Tibial artery (tissue), 4 donors: ENCODE data around the gene EPHA10.

Experiments used
- DNase-seq, 2 donors: peaks; one replicate each; pipeline ENCODE4 v3.0.0-alpha.2; 2019
- H3K27ac ChIP-seq, 2 donors: fragments of 200-600 bp; sonication (generic) in 1 of 2; 1 replicate in 1 of 2; 2 replicates in 1 of 2; pipeline ENCODE4 v1.5.1; 2018 to 2019; ENCODE audit warnings: mild to moderate bottlenecking in 1 of 2
- H3K27me3 ChIP-seq, 2 donors: fragments of 200-600 bp; sonication (generic) in 1 of 2; one replicate each; pipeline versions ENCODE4 v1.5.1 to v1.6.0; 2016 to 2019
- H3K36me3 ChIP-seq, 3 donors: fragments of 200-600 bp; sonication (generic) in 2 of 3; one replicate each; pipeline ENCODE4 v1.5.1; 2016 to 2019; ENCODE audit warnings: mild to moderate bottlenecking in 2 of 3
- H3K4me1 ChIP-seq, 4 donors: fragments of 200-600 bp; sonication (generic) in 2 of 4; 1 replicate in 3 of 4; 2 replicates in 1 of 4; pipeline ENCODE4 v1.5.1; 2016 to 2019
- H3K4me3 ChIP-seq, 2 donors: fragments of 200-600 bp; sonication (generic) in 1 of 2; 1 replicate in 1 of 2; 2 replicates in 1 of 2; pipeline ENCODE4 v1.5.1; 2018 to 2019; ENCODE audit warnings: mild to moderate bottlenecking in 2 of 2
- H3K9me3 ChIP-seq, 3 donors: fragments of 200-600 bp; sonication (generic) in 1 of 3; one replicate each; pipeline ENCODE4 v1.5.1; 2016 to 2019
- intact Hi-C: fragments of 100-400 bp; cut with DNase I; formaldehyde crosslinking; loops from one replicate; pipeline ENCODE4 v1.15.0; 2023; ENCODE audit warnings: low total_unique reads
- TF ChIP-seq, protein P1 (sequence below), 2 experiments: fragments of 200-600 bp in 1 of 2; fragments of 450-650 bp in 1 of 2; IDR thresholded peaks; one replicate each; pipeline ENCODE4 v1.5.1; 2017 to 2019; ENCODE audit warnings: antibody characterized with exemption in 2 of 2, mild to moderate bottlenecking in 1 of 2, moderate library complexity in 1 of 2

Gene EPHA10

DNA sequence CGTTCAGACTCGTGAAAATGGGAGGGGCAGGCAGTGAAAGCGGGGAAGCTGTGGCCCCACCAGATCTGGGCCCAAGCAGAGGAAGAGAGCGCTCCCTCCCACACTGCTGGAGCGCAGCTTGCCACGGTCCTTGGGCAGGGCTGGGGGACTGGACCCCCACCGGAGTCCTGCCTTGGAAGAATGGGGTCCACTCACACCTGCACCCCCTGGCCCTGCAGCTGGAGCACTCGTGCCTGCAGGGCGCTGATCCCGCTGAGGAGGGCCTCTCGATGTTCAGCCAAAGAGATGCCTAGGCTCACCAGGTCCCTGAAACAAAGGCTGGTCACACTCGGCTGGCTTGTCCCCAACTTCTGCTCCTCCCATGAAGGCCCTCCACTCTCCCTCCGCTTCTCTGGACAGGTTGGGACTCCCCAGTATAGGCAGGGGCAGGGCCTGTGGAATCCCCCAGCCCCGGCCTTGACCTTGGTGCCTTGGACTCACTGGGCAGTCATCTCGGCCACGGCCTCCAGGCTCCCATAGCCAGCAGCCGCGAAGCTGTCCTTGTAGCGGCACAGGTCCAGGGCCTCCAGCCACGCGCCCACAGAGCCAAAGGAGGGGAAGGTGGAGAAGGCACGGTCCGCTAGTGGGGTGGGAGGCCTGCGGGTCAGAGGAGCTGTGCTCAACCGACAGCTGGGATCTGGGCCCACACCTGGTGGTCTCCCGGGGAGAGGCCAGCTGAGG, 46.6 kb downstream of the EPHA10 start:
- Histone ChIP-seq H3K27ac (no peak overlapping the region), H3K4me3 (no peak overlapping the region), H3K9me3 (no peaks in the 10 kb centered on the region), H3K27me3 (peaks cover 0 to 53% of the 10 kb centered on the region in 2 donors), H3K36me3 (no peaks in the 10 kb centered on the region), H3K4me1 (no peaks in the 10 kb centered on the region)
- peak in 1 of 2 donors; percentile 62 for DNase-seq
- intact Hi-C loops: no loop called here
- TF ChIP-seq, protein P1, sequence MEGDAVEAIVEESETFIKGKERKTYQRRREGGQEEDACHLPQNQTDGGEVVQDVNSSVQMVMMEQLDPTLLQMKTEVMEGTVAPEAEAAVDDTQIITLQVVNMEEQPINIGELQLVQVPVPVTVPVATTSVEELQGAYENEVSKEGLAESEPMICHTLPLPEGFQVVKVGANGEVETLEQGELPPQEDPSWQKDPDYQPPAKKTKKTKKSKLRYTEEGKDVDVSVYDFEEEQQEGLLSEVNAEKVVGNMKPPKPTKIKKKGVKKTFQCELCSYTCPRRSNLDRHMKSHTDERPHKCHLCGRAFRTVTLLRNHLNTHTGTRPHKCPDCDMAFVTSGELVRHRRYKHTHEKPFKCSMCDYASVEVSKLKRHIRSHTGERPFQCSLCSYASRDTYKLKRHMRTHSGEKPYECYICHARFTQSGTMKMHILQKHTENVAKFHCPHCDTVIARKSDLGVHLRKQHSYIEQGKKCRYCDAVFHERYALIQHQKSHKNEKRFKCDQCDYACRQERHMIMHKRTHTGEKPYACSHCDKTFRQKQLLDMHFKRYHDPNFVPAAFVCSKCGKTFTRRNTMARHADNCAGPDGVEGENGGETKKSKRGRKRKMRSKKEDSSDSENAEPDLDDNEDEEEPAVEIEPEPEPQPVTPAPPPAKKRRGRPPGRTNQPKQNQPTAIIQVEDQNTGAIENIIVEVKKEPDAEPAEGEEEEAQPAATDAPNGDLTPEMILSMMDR (IDR thresholded peaks at IDR 0.05): no peak

DNA sequence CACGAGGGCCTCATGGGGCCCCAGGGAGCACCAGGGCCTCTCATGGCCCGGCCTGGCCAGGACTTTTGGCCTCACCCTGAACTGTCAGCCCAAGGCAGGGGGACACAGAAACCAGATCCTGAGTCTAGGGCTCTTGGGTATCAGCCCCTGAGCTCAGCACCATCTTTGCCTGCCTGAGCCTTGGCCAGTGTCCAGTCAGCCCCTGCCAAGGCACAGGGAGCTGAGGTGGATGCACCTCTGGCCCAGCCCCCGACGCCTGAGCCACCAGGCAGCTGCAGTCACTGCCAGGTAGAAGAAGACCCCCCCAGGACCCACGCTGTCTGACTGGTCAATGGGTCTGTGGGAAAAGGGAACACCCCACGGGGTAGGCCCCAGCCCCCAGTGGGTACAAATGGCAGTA, 47.3 kb downstream of the EPHA10 start:
- Histone ChIP-seq H3K4me3 (no peak overlapping the region), H3K27me3 (peaks cover 0 to 49% of the 10 kb centered on the region in 2 donors), H3K36me3 (no peaks in the 10 kb centered on the region), H3K4me1 (no peaks in the 10 kb centered on the region), H3K27ac (no peak overlapping the region), H3K9me3 (no peaks in the 10 kb centered on the region)
- intact Hi-C loops: no loop called here
- TF ChIP-seq, protein P1 (IDR thresholded peaks at IDR 0.05): no peak
- DNase-seq: peak in 1 of 2 donors; percentile 48

DNA sequence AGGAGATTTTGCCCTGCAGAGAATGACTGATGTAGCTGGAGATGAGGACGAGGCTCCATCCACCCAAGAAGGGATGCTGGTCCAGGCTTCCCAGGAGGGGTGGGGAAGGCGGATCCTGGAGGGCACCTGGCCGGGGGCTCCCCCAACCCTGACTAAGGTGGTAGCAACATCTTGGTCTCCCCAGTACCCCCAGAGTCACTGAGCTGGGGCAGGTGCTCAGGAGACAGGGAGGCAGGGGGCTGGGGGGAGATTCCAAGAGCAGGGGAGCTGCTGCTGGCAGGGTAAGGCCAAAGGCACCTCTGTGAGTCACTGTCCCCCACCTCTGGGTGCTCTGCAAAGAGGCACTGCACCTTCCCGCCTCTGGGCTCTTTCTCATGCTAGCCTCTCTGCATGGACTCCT, 48.6 kb downstream of the EPHA10 start:
- no peaks in the 10 kb centered on the region for H3K4me1 ChIP-seq
- no peaks in the 10 kb centered on the region for H3K36me3 ChIP-seq
- TF ChIP-seq, protein P1 (IDR thresholded peaks at IDR 0.05): no peak
- no peak for DNase-seq
- H3K27me3 ChIP-seq: peaks cover 0 to 45% of the 10 kb centered on the region in 2 donors
- intact Hi-C loops: no loop called here
- no peak overlapping the region for H3K27ac ChIP-seq
- no peak overlapping the region for H3K4me3 ChIP-seq
- no peaks in the 10 kb centered on the region for H3K9me3 ChIP-seq

DNA sequence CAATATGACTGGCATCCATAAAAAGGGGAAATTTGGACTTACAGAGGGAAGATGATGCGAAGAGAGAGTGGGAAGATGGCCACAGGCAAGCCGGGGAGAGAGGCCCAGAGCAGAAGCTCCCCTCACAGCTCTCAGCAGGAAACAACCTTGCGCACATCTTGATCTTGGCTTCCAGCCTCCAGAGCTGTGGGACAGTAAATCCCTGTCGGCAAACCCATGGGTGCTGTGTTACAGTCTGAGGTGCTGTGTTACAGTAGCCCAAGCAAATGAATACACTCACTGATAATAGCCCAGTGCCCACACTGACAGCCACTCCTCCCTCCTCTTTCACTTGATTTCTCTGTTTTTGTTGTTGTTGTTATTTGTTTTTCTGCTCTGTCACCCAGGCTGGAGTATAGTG, 50.2 kb downstream of the EPHA10 start:
- peaks cover 0 to 35% of the 10 kb centered on the region in 2 donors for H3K27me3 ChIP-seq
- no peak overlapping the region for H3K27ac ChIP-seq
- intact Hi-C loops: no loop called here
- no peak overlapping the region for H3K4me3 ChIP-seq
- no peaks in the 10 kb centered on the region for H3K36me3 ChIP-seq
- TF ChIP-seq, protein P1 (IDR thresholded peaks at IDR 0.05): no peak
- H3K4me1 ChIP-seq: no peaks in the 10 kb centered on the region
- H3K9me3 ChIP-seq: no peaks in the 10 kb centered on the region
- no peak for DNase-seq

DNA sequence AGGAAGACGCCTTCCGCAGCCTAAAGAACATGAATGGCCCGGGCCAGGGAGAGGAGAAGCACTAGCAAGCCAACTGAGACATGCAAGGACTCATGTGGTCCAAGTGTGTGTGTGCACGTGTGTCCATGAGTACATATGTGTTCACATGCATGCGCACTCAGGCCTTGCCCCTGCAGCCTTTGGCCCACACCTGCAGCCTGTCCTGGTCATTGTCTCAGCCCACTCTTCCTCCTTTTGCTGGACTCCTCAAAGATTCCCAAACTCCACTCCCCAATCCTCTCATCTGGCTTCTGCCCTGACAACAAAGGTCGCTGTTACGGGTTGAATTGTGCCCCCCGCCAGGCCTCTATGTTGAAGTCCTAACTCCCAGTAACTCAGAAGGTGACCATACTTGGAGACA, 50.7 kb downstream of the EPHA10 start:
- intact Hi-C loops: no loop called here
- no peak for DNase-seq
- peaks cover 0 to 31% of the 10 kb centered on the region in 2 donors for H3K27me3 ChIP-seq

More for the DNA sequence above, 50.7 kb downstream of the EPHA10 start:
- Histone ChIP-seq H3K4me1 (no peaks in the 10 kb centered on the region), H3K9me3 (no peaks in the 10 kb centered on the region), H3K4me3 (no peak overlapping the region), H3K36me3 (no peaks in the 10 kb centered on the region), H3K27ac (no peak overlapping the region)
- TF ChIP-seq, protein P1 (IDR thresholded peaks at IDR 0.05): no peak
